Measurements from ENCODE around the gene SNX9.

The SNX9 gene

GRCh38 chr6:157865249-157865648 is 42.2 kb downstream of the SNX9 start:
- Histone ChIP-seq H3K4me1 (peaks cover 4 to 19% (median 5%) of the 10 kb centered on the region in 10 experiments; a peak in 17 of 20 replicates), H3K9me3 (replicated peaks in 1 of 11) (no peaks in the 10 kb centered on the region), H3K4me2 (no peak overlapping the region), H3K36me3 (peaks cover 0 to 21% (median 0%) of the 10 kb centered on the region in 11 experiments; a peak in 4 of 22 replicates), H3K9ac (no peak overlapping the region), H3K4me3 (no peak overlapping the region), H3K27ac (no peak overlapping the region), H4K20me1 (peaks cover 0 to 100% (median 0%) of the 10 kb centered on the region in 11 experiments; a peak in 6 of 22 replicates), H3K27me3 (no peaks in the 10 kb centered on the region)
- TF ChIP-seq Cebpa-rat (IDR thresholded peaks at IDR 0.05) = no peak

- H3K4me3 ChIP-seq = no peak overlapping the region
- no peaks in the 10 kb centered on the region for H3K9me3 ChIP-seq (replicated peaks in 1 of 11)
- no peak for TF ChIP-seq Cebpa-rat (IDR thresholded peaks at IDR 0.05)
- H3K27ac ChIP-seq = no peak overlapping the region
- peak overlapping the region in 1 of 11 experiments; percentile 31; a peak in 1 of 22 replicates for H3K4me2 ChIP-seq
- peaks cover 0 to 31% (median 0%) of the 10 kb centered on the region in 11 experiments; a peak in 4 of 22 replicates for H3K36me3 ChIP-seq
- H4K20me1 ChIP-seq = peaks cover 0 to 97% (median 0%) of the 10 kb centered on the region in 11 experiments; a peak in 6 of 22 replicates
- H3K9ac ChIP-seq = no peak overlapping the region
- H3K27me3 ChIP-seq = no peaks in the 10 kb centered on the region
- peaks cover 0 to 5% (median 0%) of the 10 kb centered on the region in 10 experiments; a peak in 1 of 20 replicates for H3K4me1 ChIP-seq
Observed at GRCh38 chr6:157867155-157867559, 44.1 kb downstream of the SNX9 start.

GRCh38 chr6:157867981-157868380 is 44.9 kb downstream of the SNX9 start:
- Histone ChIP-seq H3K27me3 (no peaks in the 10 kb centered on the region), H3K9me3 (replicated peaks in 1 of 11) (no peaks in the 10 kb centered on the region), H3K36me3 (peaks cover 0 to 39% (median 0%) of the 10 kb centered on the region in 11 experiments; a peak in 4 of 22 replicates), H3K9ac (no peak overlapping the region), H3K4me2 (no peak overlapping the region), H3K27ac (no peak overlapping the region), H3K4me3 (no peak overlapping the region), H3K4me1 (peaks cover 0 to 5% (median 0%) of the 10 kb centered on the region in 10 experiments; a peak in 1 of 20 replicates), H4K20me1 (peaks cover 0 to 97% (median 0%) of the 10 kb centered on the region in 11 experiments; a peak in 7 of 22 replicates)
- no peak for TF ChIP-seq Cebpa-rat (IDR thresholded peaks at IDR 0.05)

GRCh38 chr6:157868835-157869234 is 45.8 kb downstream of the SNX9 start:
- no peak overlapping the region for H3K9ac ChIP-seq
- peaks cover 0 to 95% (median 0%) of the 10 kb centered on the region in 11 experiments; a peak in 7 of 22 replicates for H4K20me1 ChIP-seq
- H3K4me2 ChIP-seq = no peak overlapping the region
- H3K9me3 ChIP-seq (replicated peaks in 1 of 11) = no peaks in the 10 kb centered on the region
- peaks cover 0 to 42% (median 0%) of the 10 kb centered on the region in 11 experiments; a peak in 4 of 22 replicates for H3K36me3 ChIP-seq
- no peak overlapping the region for H3K27ac ChIP-seq
- no peaks in the 10 kb centered on the region for H3K27me3 ChIP-seq
- H3K4me3 ChIP-seq = no peak overlapping the region
- no peak for TF ChIP-seq Cebpa-rat (IDR thresholded peaks at IDR 0.05)
- H3K4me1 ChIP-seq = peaks cover 0 to 5% (median 0%) of the 10 kb centered on the region in 10 experiments; a peak in 1 of 20 replicates

- no peak for TF ChIP-seq Cebpa-rat (IDR thresholded peaks at IDR 0.05)
- Histone ChIP-seq H3K27me3 (no peaks in the 10 kb centered on the region), H3K27ac (no peak overlapping the region), H3K9me3 (replicated peaks in 1 of 11) (no peaks in the 10 kb centered on the region), H3K4me1 (peaks cover 0 to 5% (median 0%) of the 10 kb centered on the region in 10 experiments; a peak in 1 of 20 replicates), H3K36me3 (peaks cover 0 to 52% (median 0%) of the 10 kb centered on the region in 11 experiments; a peak in 4 of 22 replicates), H3K9ac (no peak overlapping the region), H3K4me2 (no peak overlapping the region), H4K20me1 (peaks cover 0 to 92% (median 0%) of the 10 kb centered on the region in 11 experiments; a peak in 7 of 22 replicates), H3K4me3 (no peak overlapping the region)
Observed at GRCh38 chr6:157869673-157870302, 46.7 kb downstream of the SNX9 start.

- no peak overlapping the region for H3K4me2 ChIP-seq
- H3K27ac ChIP-seq = no peak overlapping the region
- peaks cover 0 to 85% (median 0%) of the 10 kb centered on the region in 11 experiments; a peak in 4 of 22 replicates for H3K36me3 ChIP-seq
- H3K9ac ChIP-seq = no peak overlapping the region
- H3K4me1 ChIP-seq = no peaks in the 10 kb centered on the region
- TF ChIP-seq Cebpa-rat (IDR thresholded peaks at IDR 0.05) = no peak
- no peaks in the 10 kb centered on the region for H3K27me3 ChIP-seq
- H3K4me3 ChIP-seq = no peak overlapping the region
- H4K20me1 ChIP-seq = peaks cover 0 to 84% (median 0%) of the 10 kb centered on the region in 11 experiments; a peak in 6 of 22 replicates
- no peaks in the 10 kb centered on the region for H3K9me3 ChIP-seq (replicated peaks in 1 of 11)
Observed at GRCh38 chr6:157873735-157874344, 50.8 kb downstream of the SNX9 start.

- Histone ChIP-seq H3K4me1 (no peaks in the 10 kb centered on the region), H3K4me3 (no peak overlapping the region), H3K9ac (no peak overlapping the region), H3K27me3 (no peaks in the 10 kb centered on the region), H3K36me3 (peaks cover 0 to 94% (median 0%) of the 10 kb centered on the region in 11 experiments; a peak in 4 of 22 replicates), H3K4me2 (no peak overlapping the region), H3K27ac (no peak overlapping the region), H4K20me1 (peaks cover 0 to 87% (median 0%) of the 10 kb centered on the region in 11 experiments; a peak in 5 of 22 replicates), H3K9me3 (replicated peaks in 1 of 11) (peaks cover 0 to 5% (median 0%) of the 10 kb centered on the region in 11 experiments; a peak in 2 of 22 replicates)
- no peak for TF ChIP-seq Cebpa-rat (IDR thresholded peaks at IDR 0.05)
Observed at GRCh38 chr6:157877149-157877548, 54.1 kb downstream of the SNX9 start.

- Histone ChIP-seq H3K4me2 (no peak overlapping the region), H3K36me3 (peaks cover 0 to 94% (median 0%) of the 10 kb centered on the region in 11 experiments; a peak in 4 of 22 replicates), H3K9ac (no peak overlapping the region), H3K4me3 (no peak overlapping the region), H3K27ac (no peak overlapping the region), H3K4me1 (no peaks in the 10 kb centered on the region), H4K20me1 (peaks cover 0 to 85% (median 0%) of the 10 kb centered on the region in 11 experiments; a peak in 4 of 22 replicates), H3K27me3 (no peaks in the 10 kb centered on the region), H3K9me3 (replicated peaks in 1 of 11) (peaks cover 0 to 6% (median 0%) of the 10 kb centered on the region in 11 experiments; a peak in 2 of 22 replicates)
- TF ChIP-seq Cebpa-rat (IDR thresholded peaks at IDR 0.05) = no peak
Observed at GRCh38 chr6:157877573-157878438, 54.8 kb downstream of the SNX9 start.
